Right atrium auricular region (tissue), 2 donors: ENCODE results near the gene NBEAL1. TPM values are rescaled to one million over a fixed set of nuclear protein-coding genes. Genes with fewer than 3 reads are reported as not detected.
"Not testable (repeated sequence)": the region's sequence is repeated elsewhere in the genome, so short reads cannot be mapped to it uniquely, and the experiment has no call there.

ENCODE experiments used
- DNase-seq: peaks from one replicate; pipeline ENCODE4 v3.0.0-alpha.2; 2019; ENCODE audit warnings: low spot score
- H3K27ac ChIP-seq, 2 donors: fragments of 200-600 bp; sonication (generic); 1 replicate in 1 of 2; 2 replicates in 1 of 2; pipeline ENCODE4 v1.5.1; 2016 to 2019
- H3K27me3 ChIP-seq, 2 donors: fragments of 200-600 bp; sonication (generic); one replicate each; pipeline versions ENCODE4 v1.5.1 to v1.6.0; 2017 to 2019
- H3K36me3 ChIP-seq: fragments of 200-600 bp; sonication (generic); one replicate; pipeline ENCODE4 v1.5.1; 2016
- H3K4me1 ChIP-seq, 2 donors: fragments of 200-600 bp; sonication (generic); one replicate each; pipeline versions ENCODE4 v1.5.1 to v1.6.0; 2017 to 2019
- H3K4me3 ChIP-seq, 2 donors: fragments of 200-600 bp; sonication (generic); 1 replicate in 1 of 2; 2 replicates in 1 of 2; pipeline ENCODE4 v1.5.1; 2017 to 2019; ENCODE audit warnings: mild to moderate bottlenecking in 1 of 2, moderate library complexity in 1 of 2
- H3K9me3 ChIP-seq, 2 donors: fragments of 200-600 bp; sonication (generic); one replicate each; pipeline ENCODE4 v1.5.1; 2019
- total RNA-seq, 2 donors: library from RNA; depleted of rRNA; stranded (reverse); fragments of >200 nt; gene quantifications; one replicate each; pipeline ENCODE4 v1.1.0, GENCODE V29; 2016
- TF ChIP-seq, protein P1 (sequence below), 2 donors: fragments of 200-600 bp; sonication (generic); IDR thresholded peaks; one replicate each; pipeline ENCODE4 v1.5.1; 2019; ENCODE audit warnings: antibody characterized with exemption in 2 of 2

The NBEAL1 gene
- total RNA-seq, 2 donors from 2014 or later = 11.6 to 20.1 TPM

DNA sequence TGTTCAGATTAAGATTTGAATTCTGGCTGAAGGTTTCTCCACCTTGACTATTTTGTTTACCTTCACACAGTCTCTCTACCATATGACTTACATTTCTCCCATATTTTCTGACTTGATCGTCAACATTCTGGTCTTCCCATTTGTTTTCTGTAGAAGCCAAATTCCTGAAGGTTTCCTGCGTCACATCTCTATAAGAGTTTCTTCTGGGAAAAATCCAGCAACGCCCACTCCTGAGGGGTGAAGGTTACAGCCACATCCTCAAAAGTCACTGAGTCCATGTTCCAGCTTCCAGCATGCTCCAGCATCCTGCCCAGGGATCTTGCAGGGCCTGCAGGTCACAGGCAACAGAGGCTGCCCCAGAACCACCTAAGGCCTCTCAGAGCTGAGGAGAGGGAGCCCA is 47.5 kb downstream of the NBEAL1 start:
- H3K9me3 ChIP-seq = no peaks in the 10 kb centered on the region
- TF ChIP-seq, protein P1, sequence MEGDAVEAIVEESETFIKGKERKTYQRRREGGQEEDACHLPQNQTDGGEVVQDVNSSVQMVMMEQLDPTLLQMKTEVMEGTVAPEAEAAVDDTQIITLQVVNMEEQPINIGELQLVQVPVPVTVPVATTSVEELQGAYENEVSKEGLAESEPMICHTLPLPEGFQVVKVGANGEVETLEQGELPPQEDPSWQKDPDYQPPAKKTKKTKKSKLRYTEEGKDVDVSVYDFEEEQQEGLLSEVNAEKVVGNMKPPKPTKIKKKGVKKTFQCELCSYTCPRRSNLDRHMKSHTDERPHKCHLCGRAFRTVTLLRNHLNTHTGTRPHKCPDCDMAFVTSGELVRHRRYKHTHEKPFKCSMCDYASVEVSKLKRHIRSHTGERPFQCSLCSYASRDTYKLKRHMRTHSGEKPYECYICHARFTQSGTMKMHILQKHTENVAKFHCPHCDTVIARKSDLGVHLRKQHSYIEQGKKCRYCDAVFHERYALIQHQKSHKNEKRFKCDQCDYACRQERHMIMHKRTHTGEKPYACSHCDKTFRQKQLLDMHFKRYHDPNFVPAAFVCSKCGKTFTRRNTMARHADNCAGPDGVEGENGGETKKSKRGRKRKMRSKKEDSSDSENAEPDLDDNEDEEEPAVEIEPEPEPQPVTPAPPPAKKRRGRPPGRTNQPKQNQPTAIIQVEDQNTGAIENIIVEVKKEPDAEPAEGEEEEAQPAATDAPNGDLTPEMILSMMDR (IDR thresholded peaks at IDR 0.05) = no peak
- H3K27me3 ChIP-seq = no peaks in the 10 kb centered on the region
- H3K27ac ChIP-seq = no peak overlapping the region
- no peak for DNase-seq
- H3K4me3 ChIP-seq = no peak overlapping the region
- H3K36me3 ChIP-seq = peaks cover 46% of the 10 kb centered on the region
- H3K4me1 ChIP-seq = no peaks in the 10 kb centered on the region

DNA sequence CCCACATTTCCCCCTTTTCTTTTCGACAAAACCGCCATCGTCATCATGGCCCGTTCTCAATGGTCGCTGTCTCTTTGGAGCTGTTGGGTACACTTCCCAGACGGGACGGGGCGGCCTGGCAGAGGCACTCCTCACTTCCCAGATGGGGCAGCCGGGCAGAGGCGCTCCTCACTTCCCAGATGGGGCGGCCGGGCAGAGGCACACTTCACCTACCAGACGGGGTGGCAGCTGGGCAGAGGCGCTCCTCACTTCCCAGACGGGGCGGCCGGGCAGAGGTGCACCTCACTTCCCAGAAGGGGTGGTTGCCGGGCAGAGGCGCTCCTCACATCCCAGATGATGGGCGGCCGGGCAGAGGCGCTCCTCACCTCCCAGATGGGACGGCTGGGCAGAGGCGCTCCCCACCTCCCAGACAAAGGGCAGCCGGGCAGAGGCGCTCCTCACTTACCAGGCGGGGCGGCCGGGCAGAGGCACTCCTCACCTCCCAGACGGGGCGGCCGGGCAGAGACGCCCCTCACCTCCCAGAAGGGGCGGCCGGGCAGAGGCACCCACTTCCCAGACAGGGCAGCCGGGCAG is 51.9 kb downstream of the NBEAL1 start:
- DNase-seq, H3K4me1 ChIP-seq, H3K27ac ChIP-seq: not testable (repeated sequence)

DNA sequence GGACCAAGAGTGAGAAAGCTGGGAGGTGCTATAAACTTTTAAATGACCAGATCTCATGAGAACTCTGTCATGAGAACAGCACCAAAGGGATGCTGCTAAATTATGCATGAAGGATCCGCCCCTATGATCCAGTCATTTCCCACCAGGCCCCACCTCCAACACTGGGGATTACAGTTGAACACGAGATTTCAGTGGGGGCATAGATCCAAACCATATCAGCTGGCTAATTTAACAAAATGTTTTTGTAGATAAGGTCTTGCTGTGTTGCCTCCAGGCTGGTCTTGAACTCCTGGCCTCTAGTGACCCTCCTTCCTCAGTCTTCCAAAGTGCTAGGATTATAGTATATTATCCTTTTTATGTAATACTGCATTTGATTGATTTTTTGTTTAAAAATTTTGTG is 56.0 kb downstream of the NBEAL1 start:
- H3K27me3 ChIP-seq = no peaks in the 10 kb centered on the region
- no peak for DNase-seq
- no peaks in the 10 kb centered on the region for H3K4me1 ChIP-seq
- TF ChIP-seq, protein P1 (IDR thresholded peaks at IDR 0.05) = no peak
- H3K4me3 ChIP-seq = no peak overlapping the region
- peaks cover 38% of the 10 kb centered on the region for H3K36me3 ChIP-seq
- peaks cover 0 to 10% of the 10 kb centered on the region in 2 donors for H3K9me3 ChIP-seq
- no peak overlapping the region for H3K27ac ChIP-seq

More for the DNA sequence above, 51.9 kb downstream of the NBEAL1 start:
- H3K36me3 ChIP-seq = peaks cover 46% of the 10 kb centered on the region
- H3K9me3 ChIP-seq, H3K27me3 ChIP-seq, H3K4me3 ChIP-seq: not testable (repeated sequence)

DNA sequence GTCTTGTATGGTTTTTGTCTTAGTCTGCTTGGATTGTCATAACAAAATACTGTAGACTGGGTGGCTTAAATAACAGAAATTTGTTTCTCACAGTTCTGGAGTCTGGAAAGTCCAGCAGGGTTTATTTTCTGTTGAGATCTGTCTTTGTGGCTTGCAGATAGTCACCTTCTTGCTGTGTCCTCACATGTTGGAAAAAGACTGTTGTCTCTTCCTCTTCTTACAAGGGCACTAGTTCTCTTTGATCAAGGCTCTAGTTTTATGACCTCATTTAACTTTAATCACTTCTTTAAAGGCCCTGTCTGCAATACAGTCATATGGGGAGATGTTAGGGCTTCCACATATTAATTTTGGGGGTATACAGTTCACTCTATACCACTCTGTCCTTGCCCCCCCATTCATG is 56.5 kb downstream of the NBEAL1 start:
- TF ChIP-seq, protein P1 (IDR thresholded peaks at IDR 0.05) = no peak
- H3K4me3 ChIP-seq = no peak overlapping the region

DNA sequence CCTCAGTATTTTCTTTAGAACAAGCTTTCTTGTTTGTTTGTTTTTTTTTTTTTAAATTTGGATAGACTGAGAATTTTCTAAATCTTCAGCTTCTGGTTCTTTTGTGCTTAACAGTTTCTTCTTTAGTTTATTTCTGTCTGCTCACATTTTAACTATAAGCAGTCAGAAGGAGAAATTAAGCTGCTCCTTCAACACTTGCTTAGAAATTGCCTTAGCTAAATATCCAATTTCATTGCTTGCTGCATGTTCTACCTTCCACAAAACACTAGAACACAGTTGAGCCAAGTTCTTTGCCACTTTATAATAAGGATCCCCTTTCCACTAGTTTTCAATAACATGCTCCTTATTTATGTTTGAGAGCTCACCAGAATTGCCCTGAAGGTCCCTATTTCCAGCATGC is 57.7 kb downstream of the NBEAL1 start:
- Histone ChIP-seq H3K4me3 (no peak overlapping the region), H3K27me3 (no peaks in the 10 kb centered on the region), H3K9me3 (peaks cover 0 to 10% of the 10 kb centered on the region in 2 donors), H3K36me3 (peaks cover 38% of the 10 kb centered on the region), H3K27ac (no peak overlapping the region), H3K4me1 (no peaks in the 10 kb centered on the region)
- no peak for DNase-seq
- TF ChIP-seq, protein P1 (IDR thresholded peaks at IDR 0.05) = no peak

More for the DNA sequence above, 56.5 kb downstream of the NBEAL1 start:
- Histone ChIP-seq H3K36me3 (peaks cover 38% of the 10 kb centered on the region), H3K27me3 (no peaks in the 10 kb centered on the region), H3K27ac (no peak overlapping the region), H3K4me1 (no peaks in the 10 kb centered on the region), H3K9me3 (peaks cover 0 to 10% of the 10 kb centered on the region in 2 donors)
- no peak for DNase-seq

DNA sequence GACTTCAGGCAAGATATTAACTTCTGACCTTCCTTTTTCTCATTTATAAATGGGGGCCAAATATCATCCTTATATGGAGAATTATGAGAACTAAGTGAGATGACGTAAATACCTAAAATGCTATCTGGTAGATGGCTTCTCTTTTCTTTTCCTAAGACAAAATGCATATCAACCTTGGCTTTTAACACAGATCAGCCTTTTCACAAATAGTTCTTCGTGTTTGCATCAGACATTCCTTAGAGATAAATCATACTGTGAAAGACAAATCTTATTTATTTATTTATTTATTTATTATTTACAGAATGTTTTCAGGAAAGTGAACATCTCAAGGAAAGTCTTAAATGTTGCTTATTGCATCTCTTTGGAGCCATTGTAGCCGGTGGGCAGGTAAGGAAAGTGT is 62.8 kb downstream of the NBEAL1 start:
- Histone ChIP-seq H3K27me3 (no peaks in the 10 kb centered on the region), H3K4me3 (no peak overlapping the region), H3K36me3 (peaks cover 10% of the 10 kb centered on the region), H3K27ac (no peak overlapping the region), H3K4me1 (no peaks in the 10 kb centered on the region), H3K9me3 (peaks cover 0 to 6% of the 10 kb centered on the region in 2 donors)
- TF ChIP-seq, protein P1 (IDR thresholded peaks at IDR 0.05) = no peak
- no peak for DNase-seq
